Mesothelial cell of epicardium (in vitro differentiated cells): Measurements from ENCODE around the gene LTBP3. TPM values are rescaled to one million over a fixed set of nuclear protein-coding genes. Genes with fewer than 3 reads are reported as not detected.

ENCODE experiments used
- DNase-seq, 2 experiments: peaks; one replicate each; pipeline ENCODE4 v3.0.0; 2021; ENCODE audit warnings: low spot score in 2 of 2; ENCODE audit not compliant: unreplicated experiment in 2 of 2
- H3K27ac Mint-ChIP-seq: 2 replicates; pipeline ENCODE4 v1.8.0; 2021; ENCODE audit warnings: mixed read lengths
- H3K27me3 Mint-ChIP-seq: 2 replicates; pipeline ENCODE4 v1.8.0; 2021; ENCODE audit warnings: low read depth, mixed read lengths
- H3K36me3 Mint-ChIP-seq: 2 replicates; pipeline ENCODE4 v1.8.0; 2021; ENCODE audit warnings: mixed read lengths
- H3K4me1 Mint-ChIP-seq: 2 replicates; pipeline ENCODE4 v1.8.0; 2021; ENCODE audit warnings: mixed read lengths
- H3K4me3 Mint-ChIP-seq: 2 replicates; pipeline ENCODE4 v1.8.0; 2021; ENCODE audit warnings: mild to moderate bottlenecking, moderate library complexity, mixed read lengths
- H3K9me3 Mint-ChIP-seq: 2 replicates; pipeline ENCODE4 v1.8.0; 2021; ENCODE audit warnings: mixed read lengths
- CTCF ChIP-seq: fragments of 200-600 bp; sonication (generic); IDR thresholded peaks from one replicate; pipeline ENCODE4 v1.5.0; 2021; ENCODE audit warnings: antibody characterized with exemption; ENCODE audit not compliant: unreplicated experiment
- total RNA-seq: library from RNA; stranded (reverse); gene quantifications from 3 replicates; pipeline ENCODE4 v1.2.1, GENCODE V29; 2021

Gene LTBP3
- total RNA-seq, 1 donor from 2014 or later = 333 TPM

- Mint-ChIP-seq H3K4me1 (peaks cover 11% of the 10 kb centered on the region), H3K36me3 (peaks cover 7% of the 10 kb centered on the region), H3K4me3 (no peak overlapping the region), H3K27ac (no peak overlapping the region), H3K27me3 (peaks cover 3% of the 10 kb centered on the region), H3K9me3 (no peaks in the 10 kb centered on the region)
- no peak for TF ChIP-seq CTCF
- DNase-seq = no peak
These were observed 21.5 kb downstream of the LTBP3 start for GRCh38 chr11:65536412-65537295.

- Mint-ChIP-seq H3K27ac (no peak overlapping the region), H3K4me1 (peaks cover 2% of the 10 kb centered on the region), H3K36me3 (peaks cover 11% of the 10 kb centered on the region)
These were observed 23.1 kb downstream of the LTBP3 start for GRCh38 chr11:65535102-65535501.

GRCh38 chr11:65532388-65533064 lies 25.6 kb downstream of the LTBP3 start:
- H3K9me3 Mint-ChIP-seq = no peaks in the 10 kb centered on the region
- H3K36me3 Mint-ChIP-seq = peaks cover 17% of the 10 kb centered on the region
- TF ChIP-seq CTCF = no peak
- no peaks in the 10 kb centered on the region for H3K4me1 Mint-ChIP-seq
- no peaks in the 10 kb centered on the region for H3K27me3 Mint-ChIP-seq
- no peak overlapping the region for H3K27ac Mint-ChIP-seq
- DNase-seq = no peak
- no peak overlapping the region for H3K4me3 Mint-ChIP-seq

More at GRCh38 chr11:65535102-65535501, 23.1 kb downstream of the LTBP3 start:
- Mint-ChIP-seq H3K4me3 (no peak overlapping the region), H3K27me3 (peaks cover 3% of the 10 kb centered on the region), H3K9me3 (no peaks in the 10 kb centered on the region)
- DNase-seq = no peak
- TF ChIP-seq CTCF = no peak

GRCh38 chr11:65530157-65530496 lies 28.0 kb downstream of the LTBP3 start:
- H3K9me3 Mint-ChIP-seq = no peaks in the 10 kb centered on the region

More at GRCh38 chr11:65530157-65530496, 28.0 kb downstream of the LTBP3 start:
- no peak overlapping the region for H3K4me3 Mint-ChIP-seq
- H3K27ac Mint-ChIP-seq = no peak overlapping the region
- H3K4me1 Mint-ChIP-seq = peaks cover 7% of the 10 kb centered on the region
- H3K27me3 Mint-ChIP-seq = no peaks in the 10 kb centered on the region
- H3K36me3 Mint-ChIP-seq = peaks cover 18% of the 10 kb centered on the region
- no peak for TF ChIP-seq CTCF
- DNase-seq = no peak
